ENCODE measurements around the gene HGD.
"Not testable (repeated sequence)": the region's sequence is repeated elsewhere in the genome, so short reads cannot be mapped to it uniquely, and the experiment has no call there.

Gene HGD

DNA sequence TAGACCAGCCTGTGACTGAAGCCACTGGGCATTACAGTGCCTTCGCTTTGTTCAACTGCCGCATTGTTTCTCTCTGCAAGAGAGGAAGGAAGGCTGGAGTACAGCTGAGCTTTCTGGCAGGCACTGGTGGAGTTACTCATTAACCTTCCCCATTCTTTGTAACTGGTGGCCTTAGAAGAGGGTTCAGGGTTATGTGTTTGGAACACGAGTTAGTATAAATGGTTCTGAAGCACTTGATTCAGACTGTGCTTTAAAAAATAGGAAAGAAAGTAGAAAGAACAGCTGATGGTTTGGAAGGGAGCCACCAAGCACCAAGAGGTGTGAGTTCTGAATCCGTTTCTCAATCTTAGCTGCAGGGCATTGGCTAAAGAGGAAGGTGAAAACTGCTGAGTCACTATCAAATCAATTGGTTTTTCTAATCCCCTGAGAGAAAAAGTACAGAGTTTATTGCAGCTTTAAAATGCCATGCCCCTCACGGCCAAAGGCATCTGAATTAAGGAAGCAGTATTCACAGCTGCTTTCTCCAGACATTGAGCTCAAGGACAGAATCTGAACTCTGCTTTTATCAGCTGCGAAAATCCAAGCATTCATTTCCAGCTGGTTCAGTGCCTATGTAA is 3.6 kb downstream of the HGD start:
- H3K9ac ChIP-seq (ENCODE audit: low read depth, low read length), result peak overlapping the region; percentile 50

GRCh38 chr3:120677193-120677592 is 4.8 kb downstream of the HGD start:
- H3K4me2 ChIP-seq (ENCODE audit: low read length); H3K27me3 ChIP-seq (ENCODE audit: control insufficient read depth, insufficient read depth, low read length); H3K4me3 ChIP-seq (ENCODE audit: low read length); H3K36me3 ChIP-seq (ENCODE audit: insufficient read depth, low read length); H3K9me3 ChIP-seq (replicated peaks; ENCODE audit: low read length); H3K9ac ChIP-seq (ENCODE audit: low read depth, low read length): not testable (repeated sequence)
- H3K4me1 ChIP-seq (ENCODE audit: control insufficient read depth, insufficient read depth, low read length), result peaks cover 16% of the 10 kb centered on the region

More for the DNA sequence above, 3.6 kb downstream of the HGD start:
- Histone ChIP-seq H3K9me3 (replicated peaks; ENCODE audit: low read length) (no peaks in the 10 kb centered on the region), H3K4me1 (ENCODE audit: control insufficient read depth, insufficient read depth, low read length) (peaks cover 16% of the 10 kb centered on the region), H3K4me3 (ENCODE audit: low read length) (peak overlapping the region; percentile 57), H3K36me3 (ENCODE audit: insufficient read depth, low read length) (no peaks in the 10 kb centered on the region), H3K4me2 (ENCODE audit: low read length) (peak overlapping the region; percentile 78), H3K27me3 (ENCODE audit: control insufficient read depth, insufficient read depth, low read length) (no peaks in the 10 kb centered on the region)

GRCh38 chr3:120673116-120673515 is 8.9 kb downstream of the HGD start:
- Histone ChIP-seq H3K27me3 (ENCODE audit: control insufficient read depth, insufficient read depth, low read length) (no peaks in the 10 kb centered on the region), H3K4me1 (ENCODE audit: control insufficient read depth, insufficient read depth, low read length) (peaks cover 2% of the 10 kb centered on the region), H3K9me3 (replicated peaks; ENCODE audit: low read length) (no peaks in the 10 kb centered on the region), H3K4me2 (ENCODE audit: low read length) (no peak overlapping the region), H3K36me3 (ENCODE audit: insufficient read depth, low read length) (no peaks in the 10 kb centered on the region), H3K4me3 (ENCODE audit: low read length) (no peak overlapping the region), H3K9ac (ENCODE audit: low read depth, low read length) (no peak overlapping the region)

- Histone ChIP-seq H3K4me2 (ENCODE audit: low read length) (no peak overlapping the region), H3K9me3 (replicated peaks; ENCODE audit: low read length) (no peaks in the 10 kb centered on the region), H3K4me1 (ENCODE audit: control insufficient read depth, insufficient read depth, low read length) (no peaks in the 10 kb centered on the region), H3K9ac (ENCODE audit: low read depth, low read length) (no peak overlapping the region), H3K27me3 (ENCODE audit: control insufficient read depth, insufficient read depth, low read length) (no peaks in the 10 kb centered on the region), H3K36me3 (ENCODE audit: insufficient read depth, low read length) (no peaks in the 10 kb centered on the region), H3K4me3 (ENCODE audit: low read length) (no peak overlapping the region)
Measured at GRCh38 chr3:120670576-120670975, 11.5 kb downstream of the HGD start.

DNA sequence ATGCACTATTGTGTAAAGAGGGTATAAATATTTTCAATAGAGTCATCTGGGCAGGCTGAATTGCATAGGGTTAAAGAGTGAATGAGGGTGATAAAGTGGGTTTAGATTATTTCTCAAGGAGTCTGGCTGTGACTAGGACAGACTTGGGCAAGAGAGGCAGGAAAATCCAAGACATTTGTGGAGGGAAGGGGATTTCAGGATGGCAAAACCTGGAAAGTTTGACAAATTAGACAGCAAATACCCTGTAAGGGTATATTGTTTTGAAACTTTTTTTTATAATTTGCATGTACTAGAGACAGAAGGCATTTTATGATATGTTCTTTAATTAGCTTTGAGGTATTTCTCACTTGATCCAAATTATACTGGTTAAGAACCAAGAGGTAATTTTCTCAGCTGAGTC is 17.1 kb downstream of the HGD start:
- Histone ChIP-seq H3K4me2 (ENCODE audit: low read length) (no peak overlapping the region), H3K4me1 (ENCODE audit: control insufficient read depth, insufficient read depth, low read length) (no peaks in the 10 kb centered on the region), H3K9me3 (replicated peaks; ENCODE audit: low read length) (no peaks in the 10 kb centered on the region), H3K4me3 (ENCODE audit: low read length) (no peak overlapping the region), H3K36me3 (ENCODE audit: insufficient read depth, low read length) (no peaks in the 10 kb centered on the region), H3K9ac (ENCODE audit: low read depth, low read length) (no peak overlapping the region), H3K27me3 (ENCODE audit: control insufficient read depth, insufficient read depth, low read length) (no peaks in the 10 kb centered on the region)

DNA sequence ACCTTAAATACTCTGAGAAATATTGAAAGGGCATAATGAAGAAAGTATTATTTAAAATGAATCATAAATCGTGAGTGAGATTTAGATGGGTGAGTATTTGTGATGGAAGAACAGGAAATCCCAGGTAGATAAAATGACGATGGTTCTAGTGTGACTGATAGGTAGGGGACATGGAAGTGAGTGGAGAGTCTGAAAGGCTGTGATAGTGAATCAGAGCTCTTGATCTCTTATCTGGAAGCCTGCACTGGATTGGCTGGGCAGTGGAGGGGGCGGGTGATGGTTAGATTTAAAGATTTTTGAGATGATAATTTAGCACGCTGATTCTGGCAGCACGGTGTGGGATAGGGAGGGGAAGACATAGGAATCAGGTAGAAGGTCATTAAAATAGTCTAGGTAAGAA is 20.1 kb downstream of the HGD start:
- Histone ChIP-seq H3K4me1 (ENCODE audit: control insufficient read depth, insufficient read depth, low read length) (no peaks in the 10 kb centered on the region), H3K4me2 (ENCODE audit: low read length) (no peak overlapping the region), H3K36me3 (ENCODE audit: insufficient read depth, low read length) (no peaks in the 10 kb centered on the region), H3K9me3 (replicated peaks; ENCODE audit: low read length) (no peaks in the 10 kb centered on the region), H3K27me3 (ENCODE audit: control insufficient read depth, insufficient read depth, low read length) (no peaks in the 10 kb centered on the region), H3K4me3 (ENCODE audit: low read length) (no peak overlapping the region), H3K9ac (ENCODE audit: low read depth, low read length) (no peak overlapping the region)

GRCh38 chr3:120661106-120661905 is 20.7 kb downstream of the HGD start:
- Histone ChIP-seq H3K9me3 (replicated peaks; ENCODE audit: low read length) (no peaks in the 10 kb centered on the region), H3K9ac (ENCODE audit: low read depth, low read length) (no peak overlapping the region), H3K36me3 (ENCODE audit: insufficient read depth, low read length) (no peaks in the 10 kb centered on the region), H3K4me1 (ENCODE audit: control insufficient read depth, insufficient read depth, low read length) (no peaks in the 10 kb centered on the region), H3K27me3 (ENCODE audit: control insufficient read depth, insufficient read depth, low read length) (no peaks in the 10 kb centered on the region), H3K4me2 (ENCODE audit: low read length) (no peak overlapping the region), H3K4me3 (ENCODE audit: low read length) (no peak overlapping the region)

DNA sequence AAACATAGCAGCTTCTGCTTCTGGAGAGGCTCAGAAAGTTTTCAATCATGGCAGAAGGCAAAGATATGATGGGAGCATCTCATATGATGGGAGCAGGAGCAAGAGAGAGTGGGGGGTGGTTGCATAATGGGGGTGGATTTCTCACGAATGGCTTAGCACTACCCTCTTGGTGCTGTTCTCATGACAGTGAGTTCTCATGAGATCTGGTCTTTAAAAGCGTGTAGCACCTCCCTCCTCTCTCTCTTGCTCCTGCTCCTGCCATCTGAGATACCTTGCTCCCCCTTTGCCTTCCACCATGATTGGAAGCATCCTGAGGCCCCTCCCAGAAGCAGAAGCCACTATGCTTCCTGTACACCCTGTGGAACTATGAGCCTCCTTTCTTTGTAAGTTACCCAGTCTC is 22.2 kb downstream of the HGD start:
- Histone ChIP-seq H3K9ac (ENCODE audit: low read depth, low read length) (no peak overlapping the region), H3K4me1 (ENCODE audit: control insufficient read depth, insufficient read depth, low read length) (no peaks in the 10 kb centered on the region), H3K9me3 (replicated peaks; ENCODE audit: low read length) (no peaks in the 10 kb centered on the region), H3K27me3 (ENCODE audit: control insufficient read depth, insufficient read depth, low read length) (no peaks in the 10 kb centered on the region), H3K36me3 (ENCODE audit: insufficient read depth, low read length) (no peaks in the 10 kb centered on the region), H3K4me3 (ENCODE audit: low read length) (no peak overlapping the region), H3K4me2 (ENCODE audit: low read length) (no peak overlapping the region)

DNA sequence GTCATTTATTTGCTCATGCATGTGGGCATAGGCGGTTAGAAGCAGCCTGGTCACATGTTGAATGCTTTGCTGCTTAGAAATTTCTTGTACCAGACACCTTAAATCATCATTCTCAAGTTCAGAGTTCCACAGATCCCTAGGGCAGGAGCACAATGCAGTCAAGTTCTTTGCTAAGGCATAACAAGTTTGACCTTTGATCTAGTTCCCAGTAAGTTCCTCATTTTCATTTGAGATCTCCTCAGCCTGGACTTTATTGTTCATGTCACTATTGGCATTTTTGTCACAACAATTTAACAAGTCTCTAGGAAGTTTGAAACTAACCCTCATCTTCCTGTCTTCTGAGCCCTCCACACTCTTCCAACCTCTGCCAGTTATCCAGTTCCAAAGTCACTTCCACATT is 22.8 kb downstream of the HGD start:
- Histone ChIP-seq H3K9ac (ENCODE audit: low read depth, low read length) (no peak overlapping the region), H3K4me3 (ENCODE audit: low read length) (no peak overlapping the region), H3K9me3 (replicated peaks; ENCODE audit: low read length) (no peaks in the 10 kb centered on the region), H3K4me1 (ENCODE audit: control insufficient read depth, insufficient read depth, low read length) (no peaks in the 10 kb centered on the region), H3K27me3 (ENCODE audit: control insufficient read depth, insufficient read depth, low read length) (no peaks in the 10 kb centered on the region), H3K4me2 (ENCODE audit: low read length) (no peak overlapping the region), H3K36me3 (ENCODE audit: insufficient read depth, low read length) (no peaks in the 10 kb centered on the region)

- Histone ChIP-seq H3K4me2 (ENCODE audit: low read length) (no peak overlapping the region), H3K9ac (ENCODE audit: low read depth, low read length) (no peak overlapping the region), H3K27me3 (ENCODE audit: control insufficient read depth, insufficient read depth, low read length) (peaks cover 7% of the 10 kb centered on the region), H3K4me3 (ENCODE audit: low read length) (no peak overlapping the region), H3K9me3 (replicated peaks; ENCODE audit: low read length) (no peaks in the 10 kb centered on the region), H3K4me1 (ENCODE audit: control insufficient read depth, insufficient read depth, low read length) (no peaks in the 10 kb centered on the region), H3K36me3 (ENCODE audit: insufficient read depth, low read length) (no peaks in the 10 kb centered on the region)
Measured at GRCh38 chr3:120652896-120653545, 29.0 kb downstream of the HGD start.

DNA sequence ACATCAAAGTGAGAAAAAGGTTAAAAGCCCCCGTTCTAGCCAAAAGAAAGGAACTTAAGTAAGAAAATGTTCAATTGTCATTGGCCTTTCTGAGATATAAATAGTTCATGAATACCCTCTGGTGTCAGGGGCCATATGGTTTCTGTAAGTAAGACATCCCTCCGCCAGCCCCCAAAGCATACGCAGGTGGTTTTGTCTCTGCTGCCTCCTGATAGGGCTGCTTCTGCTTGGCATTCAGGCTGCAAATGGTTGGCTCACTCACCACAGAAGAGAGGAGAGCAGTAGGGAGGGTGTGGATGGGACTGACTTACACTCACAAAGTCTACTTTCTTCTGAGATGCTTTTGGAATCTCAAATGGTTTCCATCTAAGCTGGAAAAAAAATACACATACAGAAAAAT is 29.8 kb downstream of the HGD start:
- peaks cover 7% of the 10 kb centered on the region for H3K27me3 ChIP-seq (ENCODE audit: control insufficient read depth, insufficient read depth, low read length)
- no peak overlapping the region for H3K4me3 ChIP-seq (ENCODE audit: low read length)
- H3K9me3 ChIP-seq (replicated peaks; ENCODE audit: low read length), result no peaks in the 10 kb centered on the region
- H3K9ac ChIP-seq (ENCODE audit: low read depth, low read length), result no peak overlapping the region
- H3K4me2 ChIP-seq (ENCODE audit: low read length), result no peak overlapping the region
- no peaks in the 10 kb centered on the region for H3K4me1 ChIP-seq (ENCODE audit: control insufficient read depth, insufficient read depth, low read length)
- no peaks in the 10 kb centered on the region for H3K36me3 ChIP-seq (ENCODE audit: insufficient read depth, low read length)

Measured in skeletal muscle satellite cell (primary cell).